Activated CD4-positive, alpha-beta T cell treated with anti-CD3 and anti-CD28 coated beads, Interleukin-2, amount 50 U/mL, for 4 hours (primary cell): Measurements from ENCODE around the gene PTGR3.

Source experiments
- DNase-seq, 2 experiments: peaks; one replicate each; pipeline ENCODE4 v3.0.0-alpha.2; 2020

Gene PTGR3

DNA sequence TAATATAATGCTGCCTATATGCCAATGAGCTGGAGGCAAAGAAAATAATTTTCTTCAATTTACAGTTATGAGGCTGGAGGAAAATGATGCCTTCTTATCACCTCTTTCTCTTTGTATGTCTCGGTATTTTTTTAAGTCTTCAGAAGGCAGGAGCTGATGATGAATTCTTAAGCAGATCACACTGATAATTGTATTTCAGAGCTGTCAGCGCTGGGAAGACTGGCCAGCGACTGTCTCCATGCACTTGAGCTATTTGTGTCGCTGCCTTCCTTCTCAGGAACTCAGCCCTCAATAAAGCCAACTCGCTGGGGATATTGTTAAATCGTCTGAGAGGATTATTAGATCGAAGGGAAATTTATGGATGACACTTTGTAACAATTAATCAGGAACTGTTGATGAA is 40.3 kb downstream of the PTGR3 start:
- no peak for DNase-seq

GRCh38 chr18:75167759-75168618 is 41.0 kb downstream of the PTGR3 start:
- DNase-seq: no peak

DNA sequence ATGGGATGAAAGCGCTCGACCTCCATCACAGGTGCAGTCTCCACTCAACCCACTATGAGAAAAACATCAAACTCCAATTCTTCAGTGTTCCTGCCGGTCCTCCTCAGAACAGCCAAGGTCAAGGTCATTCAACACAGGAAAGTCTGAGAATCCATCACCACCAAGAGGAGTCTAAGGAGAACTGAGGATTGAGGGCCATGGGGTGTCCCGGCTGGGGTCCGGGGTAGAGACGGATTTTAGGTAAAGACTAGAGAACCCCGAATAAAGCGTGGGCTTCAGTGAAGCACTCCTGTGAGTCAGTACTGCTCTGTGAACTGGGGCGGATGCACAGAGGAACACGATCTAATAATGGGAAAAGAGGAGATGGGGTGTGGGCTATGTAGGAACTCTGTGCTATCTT is 41.8 kb downstream of the PTGR3 start:
- no peak for DNase-seq

GRCh38 chr18:75165926-75166325 is 43.0 kb downstream of the PTGR3 start:
- no peak for DNase-seq

DNA sequence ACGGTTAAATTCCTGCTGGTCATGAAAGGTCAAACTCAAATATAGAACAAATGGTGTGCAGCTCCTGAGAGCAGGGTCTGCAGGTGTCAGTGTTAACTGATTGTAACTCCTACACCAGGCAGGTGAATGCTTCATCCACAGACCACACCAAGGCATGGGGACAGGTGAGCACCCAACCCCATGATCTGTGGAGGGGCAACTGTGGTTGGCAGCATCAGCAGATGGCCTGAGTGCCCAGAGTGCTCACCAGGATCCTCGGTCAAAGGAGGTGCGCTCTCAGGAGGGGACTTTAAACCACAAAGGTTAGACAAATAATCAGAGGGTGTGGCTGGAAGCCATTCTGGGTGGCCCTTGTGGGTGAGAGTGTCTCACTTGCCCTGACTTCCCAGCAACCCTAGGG is 44.5 kb downstream of the PTGR3 start:
- no peak for DNase-seq

DNA sequence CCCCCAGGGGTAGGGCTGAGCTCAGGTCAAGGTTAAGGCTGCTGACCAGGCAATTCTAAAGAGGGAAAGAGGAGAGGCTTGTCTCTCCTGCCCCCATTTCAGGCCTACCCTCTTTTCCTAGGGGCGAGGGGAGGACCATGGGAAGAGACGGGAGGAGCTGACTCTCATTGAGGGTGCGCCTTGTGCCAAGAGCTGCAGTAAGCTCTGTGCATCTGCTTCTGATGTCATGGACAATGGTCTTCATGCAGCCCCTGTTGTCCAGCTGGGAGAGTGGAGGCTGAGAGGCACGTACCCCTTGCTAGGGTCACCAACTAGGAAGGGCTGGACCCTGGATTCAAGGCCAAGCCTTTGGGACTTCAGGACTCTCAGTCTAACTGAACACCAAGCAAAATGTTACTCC is 45.2 kb downstream of the PTGR3 start:
- DNase-seq: no peak

DNA sequence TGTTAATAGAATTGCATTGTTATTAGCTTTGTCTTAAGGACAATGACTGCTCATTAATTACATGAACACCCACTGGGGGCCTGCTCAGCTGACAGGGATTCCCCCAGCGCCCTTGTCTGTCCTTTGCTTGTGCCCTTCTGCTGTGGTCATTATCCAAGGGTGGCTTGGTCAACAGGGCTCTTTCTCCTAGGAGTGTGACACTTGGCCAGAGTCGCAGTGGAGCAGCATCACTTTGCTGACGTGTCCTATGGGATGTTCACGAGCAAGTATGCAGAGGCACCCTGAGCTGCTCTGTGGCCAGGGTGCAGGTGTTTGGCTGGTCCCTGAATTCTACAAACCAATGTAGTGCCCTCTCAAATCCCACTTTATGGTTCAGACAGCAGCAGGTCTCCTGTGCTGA is 46.0 kb downstream of the PTGR3 start:
- no peak for DNase-seq

DNA sequence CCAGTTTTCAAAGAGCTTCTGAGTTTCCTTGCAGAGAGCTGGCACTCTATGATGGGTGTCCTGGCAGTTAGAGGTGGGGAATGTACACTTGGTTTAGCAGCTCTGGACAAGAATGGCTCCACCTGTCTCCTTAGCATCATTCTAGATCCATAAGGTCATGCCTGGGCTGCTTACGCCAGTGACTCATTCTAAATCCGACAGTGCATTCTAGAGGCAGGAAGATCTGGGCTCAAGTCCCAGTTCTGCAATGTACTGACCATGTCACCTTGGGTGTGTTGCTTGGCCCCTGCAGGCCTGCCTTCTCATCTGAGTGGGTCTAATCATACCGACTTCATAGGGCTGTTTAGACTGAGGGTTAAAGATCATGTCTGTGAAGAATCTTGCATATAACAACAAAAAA is 46.5 kb downstream of the PTGR3 start:
- no peak for DNase-seq

GRCh38 chr18:75161256-75162028 is 47.5 kb downstream of the PTGR3 start:
- peak in 1 of 2 experiments; percentile 11 for DNase-seq

DNA sequence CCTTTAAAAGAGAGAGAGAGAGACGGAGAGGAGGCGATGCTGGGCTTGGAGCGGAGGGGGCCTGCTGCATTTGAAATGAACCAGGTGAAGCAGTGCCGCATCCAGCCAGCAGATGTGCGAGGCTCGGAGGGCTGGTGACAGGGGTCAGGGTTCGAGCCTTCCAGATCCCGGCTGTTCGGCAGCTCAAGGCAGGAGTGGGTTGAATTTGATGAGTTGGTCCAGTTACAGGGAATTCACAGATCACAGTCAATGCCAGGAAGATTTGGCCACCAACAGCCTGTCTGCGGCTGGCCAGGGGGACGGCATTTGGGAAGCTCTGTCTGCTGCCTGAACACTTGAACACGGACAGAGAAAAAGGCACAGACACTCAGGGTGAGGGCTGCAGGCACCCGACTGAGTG is 48.6 kb downstream of the PTGR3 start:
- DNase-seq: no peak

GRCh38 chr18:75159646-75160356 is 49.1 kb downstream of the PTGR3 start:
- no peak for DNase-seq

GRCh38 chr18:75159238-75159518 is 49.8 kb downstream of the PTGR3 start:
- no peak for DNase-seq
